ENCODE data around the gene EPM2A. TPM values are rescaled to one million over a fixed set of nuclear protein-coding genes. Genes with fewer than 3 reads are reported as not detected.

The EPM2A gene
- polyA plus RNA-seq, 1 donor (not counting 4 experiments of a cell fraction or from before 2014, with no cell fraction given), result 2.4 TPM

DNA sequence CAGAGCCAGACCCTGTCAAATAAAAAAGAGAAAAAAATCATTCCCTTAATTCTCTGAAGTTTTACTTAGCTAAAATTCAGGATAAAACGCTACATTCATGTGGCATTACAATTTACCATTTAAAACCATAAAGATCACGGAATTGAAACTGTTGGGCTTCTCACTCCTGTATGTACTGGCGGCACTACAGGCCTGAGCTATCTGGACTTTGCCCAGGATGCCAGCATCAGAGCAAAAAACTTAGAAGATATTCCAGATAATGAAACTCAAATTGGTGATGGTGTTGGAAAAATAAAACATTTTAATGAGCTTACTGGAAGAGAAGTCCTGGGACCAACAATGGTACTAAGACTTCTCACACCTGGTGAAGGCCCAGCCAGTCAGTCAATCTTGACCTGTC is 14.2 kb downstream of the EPM2A start:
- no peaks in the 10 kb centered on the region for H4K20me1 ChIP-seq (ENCODE audit: control insufficient read depth, extremely low read depth, insufficient read depth, low read length)
- H3K4me2 ChIP-seq (ENCODE audit: control insufficient read depth, extremely low read depth, insufficient read depth, low read depth, low read length), result no peak overlapping the region
- H3K4me3 ChIP-seq (ENCODE audit: control insufficient read depth in 2 of 3, extremely low read depth in 1 of 3, insufficient read depth in 2 of 3, low read depth in 1 of 3, low read length in 3 of 3), result no peak overlapping the region
- H3K36me3 ChIP-seq (ENCODE audit: control insufficient read depth in 2 of 2, extremely low read depth in 1 of 2, insufficient read depth in 2 of 2, low read length in 2 of 2), result no peaks in the 10 kb centered on the region
- H3K9me1 ChIP-seq (ENCODE audit: control insufficient read depth, extremely low read depth, insufficient read depth, low read length), result no peaks in the 10 kb centered on the region
- H3K27ac ChIP-seq (ENCODE audit: control insufficient read depth, insufficient read depth, low read length), result no peak overlapping the region
- no peaks in the 10 kb centered on the region for H3K4me1 ChIP-seq (ENCODE audit: control insufficient read depth, extremely low read depth, insufficient read depth, low read length)
- dilution Hi-C loops (cut with MboI; ENCODE audit: extremely low pct_ligation_motif_present, low sequenced_read_pairs), result no loop called here
- no peaks in the 10 kb centered on the region for H3K27me3 ChIP-seq (ENCODE audit: control insufficient read depth, extremely low read depth, insufficient read depth, low read length)
- FAIRE-seq (no peak), DNase-seq (ENCODE audit: low read depth, low spot score) (no peak)
- no peaks in the 10 kb centered on the region for H3K9me3 ChIP-seq (ENCODE audit: control insufficient read depth, low read depth, low read length)
- TF ChIP-seq, protein P1, sequence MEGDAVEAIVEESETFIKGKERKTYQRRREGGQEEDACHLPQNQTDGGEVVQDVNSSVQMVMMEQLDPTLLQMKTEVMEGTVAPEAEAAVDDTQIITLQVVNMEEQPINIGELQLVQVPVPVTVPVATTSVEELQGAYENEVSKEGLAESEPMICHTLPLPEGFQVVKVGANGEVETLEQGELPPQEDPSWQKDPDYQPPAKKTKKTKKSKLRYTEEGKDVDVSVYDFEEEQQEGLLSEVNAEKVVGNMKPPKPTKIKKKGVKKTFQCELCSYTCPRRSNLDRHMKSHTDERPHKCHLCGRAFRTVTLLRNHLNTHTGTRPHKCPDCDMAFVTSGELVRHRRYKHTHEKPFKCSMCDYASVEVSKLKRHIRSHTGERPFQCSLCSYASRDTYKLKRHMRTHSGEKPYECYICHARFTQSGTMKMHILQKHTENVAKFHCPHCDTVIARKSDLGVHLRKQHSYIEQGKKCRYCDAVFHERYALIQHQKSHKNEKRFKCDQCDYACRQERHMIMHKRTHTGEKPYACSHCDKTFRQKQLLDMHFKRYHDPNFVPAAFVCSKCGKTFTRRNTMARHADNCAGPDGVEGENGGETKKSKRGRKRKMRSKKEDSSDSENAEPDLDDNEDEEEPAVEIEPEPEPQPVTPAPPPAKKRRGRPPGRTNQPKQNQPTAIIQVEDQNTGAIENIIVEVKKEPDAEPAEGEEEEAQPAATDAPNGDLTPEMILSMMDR (optimal IDR thresholded peaks at IDR 0.05 in 1 of 3, IDR thresholded peaks at IDR 0.05 in 1 of 3, conservative IDR thresholded peaks at IDR 0.05 in 1 of 3; ENCODE audit: extremely low read depth in 1 of 3, insufficient read depth in 2 of 3, low read length in 3 of 3), result no peak
- no peak for TF ChIP-seq EZH2 (IDR thresholded peaks at IDR 0.05; ENCODE audit: low read length)
- H3K79me2 ChIP-seq (ENCODE audit: control insufficient read depth, insufficient read depth, low read length), result no peaks in the 10 kb centered on the region
- no peak overlapping the region for H3K9ac ChIP-seq (ENCODE audit: control insufficient read depth, extremely low read depth, insufficient read depth, low read length)
- no peak overlapping the region for H2AFZ ChIP-seq (ENCODE audit: control insufficient read depth, low read length)

DNA sequence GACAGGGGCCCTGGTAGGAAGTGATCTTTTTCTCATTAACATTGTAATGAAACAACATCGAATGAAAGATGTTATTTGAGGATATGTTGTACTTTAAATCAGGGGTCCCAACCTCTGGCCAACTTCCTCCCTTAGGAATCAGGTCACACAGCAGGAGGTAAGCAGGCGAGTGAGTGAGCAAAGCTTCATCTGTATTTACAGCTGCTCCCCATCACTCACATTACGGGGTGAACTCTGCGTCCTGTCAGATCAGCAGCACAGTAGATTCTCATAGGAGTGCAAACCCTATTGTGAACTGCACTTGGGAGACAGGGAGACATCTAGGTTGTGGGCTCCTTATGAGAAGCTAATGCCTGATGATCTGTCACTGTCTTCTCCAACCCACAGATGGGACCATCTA is 19.9 kb downstream of the EPM2A start:
- H3K4me1 ChIP-seq (ENCODE audit: control insufficient read depth, extremely low read depth, insufficient read depth, low read length), result no peaks in the 10 kb centered on the region
- no peaks in the 10 kb centered on the region for H4K20me1 ChIP-seq (ENCODE audit: control insufficient read depth, extremely low read depth, insufficient read depth, low read length)
- H3K27me3 ChIP-seq (ENCODE audit: control insufficient read depth, extremely low read depth, insufficient read depth, low read length), result no peaks in the 10 kb centered on the region
- no peaks in the 10 kb centered on the region for H3K9me3 ChIP-seq (ENCODE audit: control insufficient read depth, low read depth, low read length)
- no peak for FAIRE-seq
- no peak overlapping the region for H3K4me3 ChIP-seq (ENCODE audit: control insufficient read depth in 2 of 3, extremely low read depth in 1 of 3, insufficient read depth in 2 of 3, low read depth in 1 of 3, low read length in 3 of 3)
- no peaks in the 10 kb centered on the region for H3K36me3 ChIP-seq (ENCODE audit: control insufficient read depth in 2 of 2, extremely low read depth in 1 of 2, insufficient read depth in 2 of 2, low read length in 2 of 2)
- H3K27ac ChIP-seq (ENCODE audit: control insufficient read depth, insufficient read depth, low read length), result no peak overlapping the region
- no peak overlapping the region for H3K4me2 ChIP-seq (ENCODE audit: control insufficient read depth, extremely low read depth, insufficient read depth, low read depth, low read length)
- no peak overlapping the region for H2AFZ ChIP-seq (ENCODE audit: control insufficient read depth, low read length)
- TF ChIP-seq, protein P1 (optimal IDR thresholded peaks at IDR 0.05 in 1 of 3, IDR thresholded peaks at IDR 0.05 in 1 of 3, conservative IDR thresholded peaks at IDR 0.05 in 1 of 3; ENCODE audit: extremely low read depth in 1 of 3, insufficient read depth in 2 of 3, low read length in 3 of 3), result no peak
- no peak for TF ChIP-seq EZH2 (IDR thresholded peaks at IDR 0.05; ENCODE audit: low read length)
- H3K9me1 ChIP-seq (ENCODE audit: control insufficient read depth, extremely low read depth, insufficient read depth, low read length), result no peaks in the 10 kb centered on the region
- dilution Hi-C loops (cut with MboI; ENCODE audit: extremely low pct_ligation_motif_present, low sequenced_read_pairs), result no loop called here
- no peaks in the 10 kb centered on the region for H3K79me2 ChIP-seq (ENCODE audit: control insufficient read depth, insufficient read depth, low read length)
- DNase-seq (ENCODE audit: low read depth, low spot score), result no peak
- no peak overlapping the region for H3K9ac ChIP-seq (ENCODE audit: control insufficient read depth, extremely low read depth, insufficient read depth, low read length)

Data from keratinocyte (primary cell).